ENCODE measurements around the gene WTAP. TPM values are rescaled to one million over a fixed set of nuclear protein-coding genes. Genes with fewer than 3 reads are reported as not detected.
A peak's percentile ranks its signal among the peaks of the same experiment; 100 is the strongest.

WTAP gene
- total and polyA plus RNA-seq, 10 donors = 71.6 to 149 (median 109) TPM

DNA sequence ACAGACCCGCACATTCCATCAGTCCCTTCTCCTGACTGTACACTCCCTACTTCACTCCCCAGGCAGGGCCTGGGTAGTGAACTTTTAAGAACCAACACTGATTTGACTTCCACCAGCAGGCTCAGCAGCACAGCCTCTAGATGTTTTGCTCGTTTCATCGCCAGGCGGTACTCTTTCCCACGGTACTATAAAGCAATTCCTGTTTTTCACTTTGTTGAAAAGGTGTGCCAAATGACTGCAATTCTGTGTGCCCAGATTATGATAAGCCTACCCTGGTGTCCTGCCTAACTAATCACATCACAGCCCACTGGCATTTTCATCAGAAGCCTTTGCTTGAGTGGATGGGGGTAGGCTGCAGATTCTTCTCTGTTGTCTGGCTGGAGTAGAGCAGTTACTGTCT is 12.9 kb upstream of the WTAP start:
- Histone ChIP-seq H3K4me1 (peaks cover 4 to 35% (median 19%) of the 10 kb centered on the region in 6 donors), H3K9me3 (no peaks in the 10 kb centered on the region), H3K27ac (peak overlapping the region in 4 of 8 donors; percentile 75 to 88 (median 79)), H3K4me3 (peak overlapping the region in 1 of 8 donors; percentile 18), H3K36me3 (no peaks in the 10 kb centered on the region), H3K27me3 (replicated peaks in 1 of 7) (no peaks in the 10 kb centered on the region)
- TF ChIP-seq CTCF (IDR thresholded peaks at IDR 0.05 in 8 of 11, conservative IDR thresholded peaks at IDR 0.05 in 3 of 11) (no peak), POLR2A (IDR thresholded peaks at IDR 0.05) (no peak), POLR2AphosphoS5 (IDR thresholded peaks at IDR 0.05) (no peak)
- 68 to 88% (median 87%) methylated on average over 5 of the region's 5 CpGs for WGBS, 5 donors
- intact Hi-C loops (cut with DNase I; ENCODE audit: low total_unique reads) = no loop called here
- DNase-seq = no peak

GRCh38 chr6:159715166-159715565 is 12.1 kb upstream of the WTAP start:
- Histone ChIP-seq H3K27me3 (replicated peaks in 1 of 7) (no peaks in the 10 kb centered on the region), H3K36me3 (no peaks in the 10 kb centered on the region), H3K27ac (peak overlapping the region in 6 of 8 donors; percentile 75 to 88 (median 78)), H3K4me1 (peaks cover 4 to 35% (median 19%) of the 10 kb centered on the region in 6 donors), H3K4me3 (peak overlapping the region in 1 of 8 donors; percentile 18), H3K9me3 (no peaks in the 10 kb centered on the region)
- no peak for DNase-seq
- intact Hi-C loops (cut with DNase I; ENCODE audit: low total_unique reads) = no loop called here
- peak in 1 of 11 experiments; percentile 36 for TF ChIP-seq CTCF (IDR thresholded peaks at IDR 0.05 in 8 of 11, conservative IDR thresholded peaks at IDR 0.05 in 3 of 11)
- TF ChIP-seq POLR2AphosphoS5 (IDR thresholded peaks at IDR 0.05) = no peak
- 61 to 95% (median 74%) methylated on average over 3 of the region's 3 CpGs for WGBS, 5 donors

- WGBS, 5 donors = 93 to 99% (median 94%) methylated on average over 3 of the region's 3 CpGs
These were observed 11.7 kb upstream of the WTAP start for GRCh38 chr6:159715605-159716004.

More at GRCh38 chr6:159715605-159716004, 11.7 kb upstream of the WTAP start:
- Histone ChIP-seq H3K36me3 (no peaks in the 10 kb centered on the region), H3K4me3 (peak overlapping the region in 1 of 8 donors; percentile 18), H3K27ac (peak overlapping the region in 7 of 8 donors; percentile 71 to 88 (median 78)), H3K4me1 (peaks cover 5 to 39% (median 19%) of the 10 kb centered on the region in 6 donors), H3K27me3 (replicated peaks in 1 of 7) (no peaks in the 10 kb centered on the region), H3K9me3 (no peaks in the 10 kb centered on the region)
- no peak for DNase-seq
- intact Hi-C loops (cut with DNase I; ENCODE audit: low total_unique reads) = no loop called here
- TF ChIP-seq POLR2AphosphoS5 (IDR thresholded peaks at IDR 0.05) (no peak), POLR2A (IDR thresholded peaks at IDR 0.05) (no peak), CTCF (IDR thresholded peaks at IDR 0.05 in 8 of 11, conservative IDR thresholded peaks at IDR 0.05 in 3 of 11) (no peak)

Data from spleen (tissue), 11 donors.